Measurements from ENCODE around the gene LGALS8.
A peak's percentile ranks its signal among the peaks of the same experiment; 100 is the strongest.

GRCh38 chr1:236489710-236490377 is 33.9 kb upstream of the LGALS8 start:
- TF ChIP-seq, protein P1, sequence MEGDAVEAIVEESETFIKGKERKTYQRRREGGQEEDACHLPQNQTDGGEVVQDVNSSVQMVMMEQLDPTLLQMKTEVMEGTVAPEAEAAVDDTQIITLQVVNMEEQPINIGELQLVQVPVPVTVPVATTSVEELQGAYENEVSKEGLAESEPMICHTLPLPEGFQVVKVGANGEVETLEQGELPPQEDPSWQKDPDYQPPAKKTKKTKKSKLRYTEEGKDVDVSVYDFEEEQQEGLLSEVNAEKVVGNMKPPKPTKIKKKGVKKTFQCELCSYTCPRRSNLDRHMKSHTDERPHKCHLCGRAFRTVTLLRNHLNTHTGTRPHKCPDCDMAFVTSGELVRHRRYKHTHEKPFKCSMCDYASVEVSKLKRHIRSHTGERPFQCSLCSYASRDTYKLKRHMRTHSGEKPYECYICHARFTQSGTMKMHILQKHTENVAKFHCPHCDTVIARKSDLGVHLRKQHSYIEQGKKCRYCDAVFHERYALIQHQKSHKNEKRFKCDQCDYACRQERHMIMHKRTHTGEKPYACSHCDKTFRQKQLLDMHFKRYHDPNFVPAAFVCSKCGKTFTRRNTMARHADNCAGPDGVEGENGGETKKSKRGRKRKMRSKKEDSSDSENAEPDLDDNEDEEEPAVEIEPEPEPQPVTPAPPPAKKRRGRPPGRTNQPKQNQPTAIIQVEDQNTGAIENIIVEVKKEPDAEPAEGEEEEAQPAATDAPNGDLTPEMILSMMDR (IDR thresholded peaks at IDR 0.05): peak; percentile 53 to 61 (median 60)
- TF ChIP-seq POLR2A (IDR thresholded peaks at IDR 0.05; ENCODE audit: low read depth): no peak
- TF ChIP-seq POLR2AphosphoS5 (IDR thresholded peaks at IDR 0.05): no peak
- TF ChIP-seq EP300 (IDR thresholded peaks at IDR 0.05): no peak

Measured in esophagus muscularis mucosa (tissue), 4 donors.